Aorta (tissue), 5 donors: Measurements from ENCODE around the gene TMEM126B. TPM values are rescaled to one million over a fixed set of nuclear protein-coding genes. Genes with fewer than 3 reads are reported as not detected.
"Not testable (repeated sequence)": the region's sequence is repeated elsewhere in the genome, so short reads cannot be mapped to it uniquely, and the experiment has no call there.

Experiments
- ATAC-seq: fragments of 200-7000 bp; cut with Tn5 transposase; one replicate; pipeline ENCODE4 v1.9.1; 2022; ENCODE audit warnings: moderate library complexity; ENCODE audit not compliant: low FRiP score
- DNase-seq, 2 donors: peaks; one replicate each; pipeline ENCODE4 v3.0.0-alpha.2; 2020
- H3K27ac ChIP-seq, 2 donors: one replicate each; pipeline ENCODE4 v1.5.1; 2013; ENCODE audit warnings: low read length in 2 of 2, mild to moderate bottlenecking in 2 of 2, moderate library complexity in 2 of 2, control low read depth in 1 of 2, inconsistent platforms in 1 of 2, low read depth in 1 of 2
- H3K27me3 ChIP-seq, 2 donors: one replicate each; pipeline ENCODE4 v1.6.1; 2013; ENCODE audit warnings: control low read depth in 1 of 2, low read length in 1 of 2, mild to moderate bottlenecking in 1 of 2, moderate library complexity in 1 of 2; ENCODE audit not compliant: insufficient read depth in 2 of 2, control insufficient read depth in 1 of 2
- H3K36me3 ChIP-seq, 2 donors: one replicate each; pipeline ENCODE4 v1.6.1; 2013; ENCODE audit warnings: control low read depth in 1 of 2, low read length in 1 of 2, mild to moderate bottlenecking in 1 of 2; ENCODE audit not compliant: insufficient read depth in 2 of 2, control insufficient read depth in 1 of 2
- H3K4me1 ChIP-seq, 2 donors: one replicate each; pipeline ENCODE4 v1.6.1; 2013; ENCODE audit warnings: low read length in 2 of 2, control low read depth in 1 of 2, mild to moderate bottlenecking in 1 of 2, moderate library complexity in 1 of 2; ENCODE audit not compliant: insufficient read depth in 2 of 2, control insufficient read depth in 1 of 2
- H3K4me3 ChIP-seq, 2 donors: one replicate each; pipeline ENCODE4 v1.5.1; 2013; ENCODE audit warnings: low read length in 2 of 2, control low read depth in 1 of 2, mild to moderate bottlenecking in 1 of 2
- H3K9me3 ChIP-seq: one replicate; pipeline ENCODE4 v1.6.1; 2013; ENCODE audit warnings: mild to moderate bottlenecking, low read length; ENCODE audit not compliant: control insufficient read depth
- WGBS, 2 donors: extraction: QIAGEN DNeasy Blood & Tissue Kit; methylation state at CpG; one replicate each; pipeline ENCODE4 v1.1.7; 2013; 5-methylcytosine and 5-hydroxymethylcytosine counted together
- intact Hi-C, 2 donors: fragments of 100-400 bp; cut with DNase I; formaldehyde crosslinking; loops; one replicate each; pipeline versions ENCODE4 v1.14.2 to v1.15.0; 2022
- polyA plus RNA-seq, 2 donors: library from polyadenylated mRNA; stranded (reverse); fragments of 200-250 nt; gene quantifications; one replicate each; pipeline ENCODE4 v1.2.3, GENCODE V29; 2013
- total RNA-seq, 2 donors: library from RNA; stranded (reverse); fragmentation: NEBNext Ultra II Directional; extraction: Animal tissue kit (Norgen Biotek cat#: 25700); gene quantifications; one replicate each; pipeline ENCODE4 v1.2.1, GENCODE V29; 2021
- donor health status: healthy with polysubstance abuse.
- donor health status: Bipolar disorder and iron deficiency.
- donor health status: DM: no; HTN: no; CAD: no.
- donor health status: DM: no; HTN: no; CAD: no.
- donor health status: DM: yes; HTN: yes; CAD: no.

The TMEM126B gene
- total and polyA plus RNA-seq, 4 donors, result 39.7 to 116 (median 51.9) TPM

DNA sequence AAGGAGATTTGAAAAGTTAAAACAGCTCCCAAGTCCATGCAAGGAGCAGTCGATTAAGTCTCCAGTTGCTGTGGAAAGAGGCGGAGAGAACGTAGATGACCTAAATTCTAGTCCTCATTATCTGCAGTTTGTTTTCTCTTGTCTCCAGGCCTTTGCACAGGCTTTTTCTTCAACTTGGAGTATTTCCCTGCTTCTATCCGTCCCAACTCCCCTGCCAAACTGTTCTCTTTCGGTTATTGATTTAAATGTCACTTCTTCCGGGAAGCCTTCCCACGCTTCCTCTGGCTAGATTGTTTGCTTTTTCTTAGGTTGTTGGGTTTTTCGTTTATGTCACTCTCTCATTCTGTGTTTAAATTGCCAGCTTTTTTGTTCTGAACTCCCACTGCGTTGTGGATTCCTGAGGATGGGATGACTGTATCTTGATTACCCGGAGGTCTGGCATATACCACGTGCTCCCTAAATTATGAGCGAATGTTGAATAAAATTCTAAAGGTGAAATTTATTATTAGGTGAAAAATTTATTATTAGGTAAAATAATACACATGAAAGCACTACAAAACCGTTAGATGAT, 463 bp downstream of the TMEM126B start:
- peaks cover 0 to 8% of the 10 kb centered on the region in 2 donors for H3K4me1 ChIP-seq
- no peaks in the 10 kb centered on the region for H3K27me3 ChIP-seq
- H3K4me3 ChIP-seq, result peak overlapping the region; percentile 70 to 95
- H3K9me3 ChIP-seq, result no peaks in the 10 kb centered on the region
- no peaks in the 10 kb centered on the region for H3K36me3 ChIP-seq
- 1% methylated on average over 13 of the region's 13 CpGs for WGBS, 2 donors
- DNase-seq (no peak), ATAC-seq (peak; percentile 37)
- H3K27ac ChIP-seq, result peak overlapping the region in 1 of 2 donors; percentile 72
- intact Hi-C loops, result loop anchor here in 1 of 2 donors (1.0 to 2.0 kb wide), 2 partner anchors 18 to 35 kb away; partner anchors contain the start of gene TMEM126A

- H3K27ac ChIP-seq, result no peak overlapping the region
- WGBS, 2 donors, result 79 to 84% methylated on average over 3 of the region's 3 CpGs
- intact Hi-C loops, result no loop called here
- DNase-seq (no peak), ATAC-seq (no peak)
- H3K9me3 ChIP-seq, result no peaks in the 10 kb centered on the region
- no peak overlapping the region for H3K4me3 ChIP-seq
- no peaks in the 10 kb centered on the region for H3K27me3 ChIP-seq
- peaks cover 0 to under 1% of the 10 kb centered on the region in 2 donors for H3K4me1 ChIP-seq
- peaks cover 0 to 7% of the 10 kb centered on the region in 2 donors for H3K36me3 ChIP-seq
These were observed 6.4 kb downstream of the TMEM126B start for GRCh38 chr11:85634747-85635146.

DNA sequence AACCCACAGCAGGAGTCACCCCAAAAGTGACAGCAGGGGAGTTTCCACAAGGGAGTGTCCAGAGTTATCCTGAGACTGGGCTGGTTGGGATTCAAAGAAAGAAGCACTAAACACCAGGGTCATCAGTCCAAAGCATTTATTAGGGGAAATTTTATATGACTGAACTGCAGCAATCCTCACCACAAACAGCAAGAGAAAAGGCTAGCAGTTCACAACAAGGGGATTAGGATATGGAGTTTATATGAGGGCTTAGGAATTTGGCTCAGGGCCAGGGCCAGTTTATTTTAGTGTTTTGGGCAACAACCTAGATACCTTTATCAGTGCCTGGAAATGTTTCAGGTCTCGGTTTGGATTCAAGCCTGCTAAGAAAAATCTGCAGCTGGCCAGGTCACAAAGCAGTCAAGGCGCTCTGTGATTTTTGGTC, 14.8 kb downstream of the TMEM126B start:
- DNase-seq, result no peak
- Histone ChIP-seq H3K9me3 (no peaks in the 10 kb centered on the region), H3K36me3 (no peaks in the 10 kb centered on the region), H3K27ac (no peak overlapping the region), H3K4me1 (no peaks in the 10 kb centered on the region), H3K4me3 (no peak overlapping the region), H3K27me3 (no peaks in the 10 kb centered on the region)
- 20 to 22% methylated on average over 2 of the region's 2 CpGs for WGBS, 2 donors
- intact Hi-C loops, result no loop called here
- ATAC-seq, result no peak

DNA sequence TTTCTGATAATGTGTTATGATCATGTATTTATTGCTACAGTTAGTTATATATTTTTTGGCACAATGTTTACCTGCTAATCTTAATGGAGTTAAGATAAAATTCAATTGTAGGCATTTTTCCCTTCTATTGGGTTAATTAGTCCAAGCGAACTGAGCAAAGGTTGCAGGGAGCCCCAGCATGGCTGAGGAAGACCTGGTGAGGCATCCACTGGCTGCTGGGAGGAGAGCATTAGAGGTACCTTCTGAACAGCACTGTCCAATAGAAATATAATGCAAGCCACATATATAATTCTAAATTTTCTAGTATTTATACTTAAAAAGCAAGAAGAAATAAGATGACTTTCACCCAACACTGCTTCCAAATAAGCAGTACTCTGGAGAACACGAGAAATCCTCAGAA, 18.7 kb downstream of the TMEM126B start:
- no peak for DNase-seq
- Histone ChIP-seq H3K9me3 (no peaks in the 10 kb centered on the region), H3K27ac (peak overlapping the region in 1 of 2 donors; percentile 77), H3K4me3 (peak overlapping the region; percentile 61 to 92), H3K27me3 (no peaks in the 10 kb centered on the region), H3K36me3 (peaks cover 0 to 2% of the 10 kb centered on the region in 2 donors), H3K4me1 (no peaks in the 10 kb centered on the region)
- intact Hi-C loops, result loop anchor here in 1 of 2 donors (2.0 kb wide), 1 partner anchor 18 kb away; the partner anchor contains the start of gene TMEM126B
- 22 to 24% methylated on average over 2 of the region's 2 CpGs for WGBS, 2 donors
- peak; percentile 9 for ATAC-seq

GRCh38 chr11:85647604-85648299, 19.4 kb downstream of the TMEM126B start, which contains the start of gene TMEM126A:
Gene TMEM126A (plus strand): TSS chr11:85647967. CDS start chr11:85650256, 2,289 bp downstream.
- Histone ChIP-seq H3K9me3 (no peaks in the 10 kb centered on the region), H3K27ac (peak within 1 kb of the TSS in 1 of 2 donors; percentile 81), H3K27me3 (no peaks in the 10 kb centered on the region), H3K36me3 (peaks cover 0 to 2% of the 10 kb centered on the region in 2 donors), H3K4me3 (peak within 1 kb of the TSS; percentile 61 to 92), H3K4me1 (no peaks in the 10 kb centered on the region)
- WGBS, 2 donors, result 0% methylated on average over 33 of the region's 33 CpGs
- intact Hi-C loops, result loop anchor here in 1 of 2 donors (2.0 kb wide), 1 partner anchor 19 kb away; the partner anchor contains the start of gene TMEM126B
- ATAC-seq, result peak; percentile 98
- peak; percentile 93 to 97 for DNase-seq

- ATAC-seq, result no peak
- H3K4me3 ChIP-seq, result no peak overlapping the region
- intact Hi-C loops, result no loop called here
- H3K4me1 ChIP-seq, result no peaks in the 10 kb centered on the region
- DNase-seq, result no peak
- no peaks in the 10 kb centered on the region for H3K27me3 ChIP-seq
- no peak overlapping the region for H3K27ac ChIP-seq
- peaks cover 0 to 2% of the 10 kb centered on the region in 2 donors for H3K36me3 ChIP-seq
- no peaks in the 10 kb centered on the region for H3K9me3 ChIP-seq
- 85 to 87% methylated on average over 1 of the region's 1 CpG for WGBS, 2 donors
These were observed 22.7 kb downstream of the TMEM126B start for GRCh38 chr11:85651118-85651517.

DNA sequence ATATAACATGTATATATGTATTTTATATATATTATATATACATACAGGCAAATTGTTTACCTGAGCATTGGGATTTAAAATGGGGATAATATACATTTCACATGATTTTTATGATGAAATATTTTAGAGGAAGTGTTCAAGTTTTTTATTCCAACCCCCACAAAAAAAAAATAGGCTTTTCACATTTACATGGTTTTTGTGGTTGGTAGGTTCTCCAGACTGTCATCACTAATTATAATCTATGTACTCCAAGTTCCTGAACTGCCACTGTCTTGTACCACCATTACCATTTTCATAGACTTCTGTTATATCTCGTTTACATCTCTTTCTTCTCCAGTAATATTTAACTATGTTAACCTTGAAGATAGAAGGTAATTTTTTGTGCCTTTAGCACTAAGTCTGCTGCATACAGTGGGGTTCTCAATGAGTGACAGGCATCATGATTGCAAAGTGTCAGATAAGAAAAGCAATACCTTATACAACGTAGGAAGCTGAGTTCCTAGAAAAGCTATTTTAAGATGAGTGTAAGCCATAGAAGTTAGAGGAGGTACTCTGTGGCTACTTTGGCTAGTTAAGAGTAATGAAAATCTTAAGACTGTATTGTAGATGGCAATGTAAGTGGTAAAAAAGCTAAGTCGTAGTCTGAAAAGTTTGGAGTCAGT, 24.5 kb downstream of the TMEM126B start:
- H3K9me3 ChIP-seq, result no peaks in the 10 kb centered on the region
- H3K36me3 ChIP-seq, result peaks cover 0 to 2% of the 10 kb centered on the region in 2 donors
- no peak overlapping the region for H3K27ac ChIP-seq
- intact Hi-C loops, result no loop called here
- DNase-seq (no peak), ATAC-seq (no peak)
- no peak overlapping the region for H3K4me3 ChIP-seq
- no peaks in the 10 kb centered on the region for H3K4me1 ChIP-seq
- 56% methylated on average over 3 of the region's 3 CpGs for WGBS, 2 donors
- no peaks in the 10 kb centered on the region for H3K27me3 ChIP-seq

DNA sequence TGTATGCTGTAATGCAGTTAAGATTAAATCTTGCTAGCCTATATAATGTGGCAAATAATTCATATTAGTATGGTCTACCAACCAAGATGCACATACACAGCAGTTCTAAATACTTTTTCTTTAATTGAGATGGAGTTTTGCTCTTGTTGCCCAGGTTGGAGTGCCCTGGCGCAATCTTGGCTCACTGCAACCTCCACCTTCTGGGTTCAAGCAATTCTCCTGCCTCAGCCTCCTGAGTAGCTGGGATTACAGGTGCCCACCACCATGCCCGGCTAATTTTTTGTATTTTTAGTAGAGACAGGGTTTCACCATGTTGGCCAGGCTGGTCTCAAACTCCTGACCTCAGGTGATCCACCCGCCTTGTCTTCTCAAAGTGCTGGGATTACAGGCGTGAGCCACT, 25.9 kb downstream of the TMEM126B start:
- H3K27ac ChIP-seq, H3K27me3 ChIP-seq, ATAC-seq, intact Hi-C loops, H3K4me3 ChIP-seq, H3K36me3 ChIP-seq, H3K4me1 ChIP-seq, DNase-seq, H3K9me3 ChIP-seq: not testable (repeated sequence)
- 92 to 95% methylated on average over 4 of the region's 4 CpGs for WGBS, 2 donors
